Embryonic facial prominence (tissue), 1 donor: ENCODE measurements around the gene PPP6R1.
"Not testable (repeated sequence)": the region's sequence is repeated elsewhere in the genome, so short reads cannot be mapped to it uniquely, and the experiment has no call there.

Experiments
- DNase-seq: peaks from one replicate; pipeline ENCODE4 v3.0.0-alpha.2; 2016; ENCODE audit errors: extremely low spot score

Gene PPP6R1

GRCh38 chr19:55241935-55242464 is 16.8 kb downstream of the PPP6R1 start:
- no peak for DNase-seq

GRCh38 chr19:55241143-55241934 is 17.5 kb downstream of the PPP6R1 start:
- no peak for DNase-seq

GRCh38 chr19:55240713-55241020 is 18.1 kb downstream of the PPP6R1 start:
- DNase-seq: no peak

- DNase-seq: no peak
Measured at GRCh38 chr19:55239004-55239403, 19.8 kb downstream of the PPP6R1 start.

- DNase-seq: no peak
Measured at GRCh38 chr19:55238030-55238429, 20.8 kb downstream of the PPP6R1 start.

GRCh38 chr19:55232986-55233385 is 25.8 kb downstream of the PPP6R1 start:
- no peak for DNase-seq

GRCh38 chr19:55232286-55232602 is 26.6 kb downstream of the PPP6R1 start:
- no peak for DNase-seq

GRCh38 chr19:55231391-55232285 is 27.2 kb downstream of the PPP6R1 start:
- no peak for DNase-seq

- no peak for DNase-seq
Measured at GRCh38 chr19:55230780-55231179, 28.0 kb downstream of the PPP6R1 start.

GRCh38 chr19:55230329-55230728 is 28.5 kb downstream of the PPP6R1 start:
- no peak for DNase-seq

GRCh38 chr19:55229789-55230182 is 29.0 kb downstream of the PPP6R1 start:
- no peak for DNase-seq

GRCh38 chr19:55229145-55229788 is 29.6 kb downstream of the PPP6R1 start:
- no peak for DNase-seq

GRCh38 chr19:55228403-55229031 is 30.3 kb downstream of the PPP6R1 start, which contains the start of gene TMEM86B:
Gene TMEM86B, minus strand, starts transcription at chr19:55228763. Its CDS starts 22 bp downstream, at chr19:55228741.
- DNase-seq: no peak

- no peak for DNase-seq
Measured at GRCh38 chr19:55228015-55228391, 30.8 kb downstream of the PPP6R1 start.

GRCh38 chr19:55227241-55228014 is 31.4 kb downstream of the PPP6R1 start:
- DNase-seq: no peak

GRCh38 chr19:55226788-55227187 is 32.0 kb downstream of the PPP6R1 start:
- no peak for DNase-seq

GRCh38 chr19:55226273-55226672 is 32.5 kb downstream of the PPP6R1 start:
- no peak for DNase-seq

GRCh38 chr19:55225415-55225958 is 33.3 kb downstream of the PPP6R1 start:
- no peak for DNase-seq

GRCh38 chr19:55224679-55225414 is 34.0 kb downstream of the PPP6R1 start:
- not testable (repeated sequence) for DNase-seq

GRCh38 chr19:55224038-55224665 is 34.7 kb downstream of the PPP6R1 start:
- no peak for DNase-seq
